ENCODE data around the gene L3MBTL4. TPM values are rescaled to one million over a fixed set of nuclear protein-coding genes. Genes with fewer than 3 reads are reported as not detected.

Gene L3MBTL4
- total RNA-seq (10 to 100 TPM; 11.4 to 21.0 (median 13.4) TPM), polyA plus RNA-seq (1 to 10 TPM; 1.1 to 3.3 (median 2.1) TPM)
- long read RNA-seq, donor 1, full-length matches to known transcripts: 1 of 1 reads
- long read RNA-seq, donor 1, partial matches to known transcripts: 0 of 1 reads
- long read RNA-seq, donor 1, other reads (novel, unspliced or antisense): 0 of 1 reads
- long read RNA-seq, donor 2: 0 reads

DNA sequence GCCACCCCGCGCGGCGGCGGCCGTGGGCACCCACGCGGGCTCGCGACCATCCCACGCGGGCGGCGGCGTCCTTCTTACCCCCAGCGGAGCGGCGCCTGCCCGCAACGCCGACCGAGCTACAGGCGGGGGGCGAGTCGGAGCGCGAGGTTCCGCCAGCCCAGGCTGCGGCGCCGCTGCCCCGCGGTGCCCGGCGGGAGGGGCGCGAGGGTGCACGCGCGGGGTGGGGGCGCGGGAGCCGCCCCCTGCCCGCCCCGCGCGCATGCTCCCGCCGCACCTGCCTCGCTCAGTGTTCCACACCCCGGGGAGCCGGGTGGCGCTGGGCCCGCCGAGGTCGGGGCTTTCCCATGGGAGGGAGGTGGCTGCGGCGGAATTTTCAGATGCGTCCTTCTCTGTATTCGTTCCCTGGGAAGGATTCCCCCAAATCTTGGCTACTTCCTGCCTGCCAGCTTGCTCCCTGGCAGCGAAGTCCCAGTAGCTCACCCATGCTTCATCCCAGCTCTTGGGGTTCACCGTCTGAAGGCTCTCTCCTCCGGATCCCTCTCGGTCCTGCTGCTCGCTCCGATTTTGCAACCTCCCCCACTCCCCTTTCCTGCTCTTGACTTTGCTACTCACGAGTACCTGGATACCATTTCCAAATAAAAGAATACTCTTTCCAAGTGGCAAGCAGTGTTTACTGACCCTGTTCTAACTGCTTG lies at the start of gene L3MBTL4:
Gene L3MBTL4, minus strand, starts transcription at position 189 of the 695 bp plus-strand sequence. CDS start 103,286 bp downstream, outside the sequence.
- DNase-seq: peak; percentile 89
- Histone ChIP-seq H3K9me3 (no peaks in the 10 kb centered on the region), H3K4me1 (peaks cover 0 to 50% (median 26%) of the 10 kb centered on the region in 6 donors), H3K27ac (peak within 1 kb of the TSS; percentile 73 to 95 (median 90)), H3K36me3 (no peaks in the 10 kb centered on the region), H3K27me3 (replicated peaks in 1 of 7) (peaks cover 0 to 19% (median 0%) of the 10 kb centered on the region in 7 donors), H3K4me3 (peak within 1 kb of the TSS; percentile 41 to 89 (median 67))
- 0 to 2% (median 1%) methylated on average over 29 to 67 of the region's 67 CpGs for WGBS, 5 donors
- intact Hi-C loops (cut with DNase I; ENCODE audit: low total_unique reads): no loop called here
- TF ChIP-seq, protein P1, sequence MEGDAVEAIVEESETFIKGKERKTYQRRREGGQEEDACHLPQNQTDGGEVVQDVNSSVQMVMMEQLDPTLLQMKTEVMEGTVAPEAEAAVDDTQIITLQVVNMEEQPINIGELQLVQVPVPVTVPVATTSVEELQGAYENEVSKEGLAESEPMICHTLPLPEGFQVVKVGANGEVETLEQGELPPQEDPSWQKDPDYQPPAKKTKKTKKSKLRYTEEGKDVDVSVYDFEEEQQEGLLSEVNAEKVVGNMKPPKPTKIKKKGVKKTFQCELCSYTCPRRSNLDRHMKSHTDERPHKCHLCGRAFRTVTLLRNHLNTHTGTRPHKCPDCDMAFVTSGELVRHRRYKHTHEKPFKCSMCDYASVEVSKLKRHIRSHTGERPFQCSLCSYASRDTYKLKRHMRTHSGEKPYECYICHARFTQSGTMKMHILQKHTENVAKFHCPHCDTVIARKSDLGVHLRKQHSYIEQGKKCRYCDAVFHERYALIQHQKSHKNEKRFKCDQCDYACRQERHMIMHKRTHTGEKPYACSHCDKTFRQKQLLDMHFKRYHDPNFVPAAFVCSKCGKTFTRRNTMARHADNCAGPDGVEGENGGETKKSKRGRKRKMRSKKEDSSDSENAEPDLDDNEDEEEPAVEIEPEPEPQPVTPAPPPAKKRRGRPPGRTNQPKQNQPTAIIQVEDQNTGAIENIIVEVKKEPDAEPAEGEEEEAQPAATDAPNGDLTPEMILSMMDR (IDR thresholded peaks at IDR 0.05 in 8 of 11, conservative IDR thresholded peaks at IDR 0.05 in 3 of 11): no peak
- TF ChIP-seq POLR2AphosphoS5 (IDR thresholded peaks at IDR 0.05): peak in 2 of 3 donors; percentile 11 to 70

DNA sequence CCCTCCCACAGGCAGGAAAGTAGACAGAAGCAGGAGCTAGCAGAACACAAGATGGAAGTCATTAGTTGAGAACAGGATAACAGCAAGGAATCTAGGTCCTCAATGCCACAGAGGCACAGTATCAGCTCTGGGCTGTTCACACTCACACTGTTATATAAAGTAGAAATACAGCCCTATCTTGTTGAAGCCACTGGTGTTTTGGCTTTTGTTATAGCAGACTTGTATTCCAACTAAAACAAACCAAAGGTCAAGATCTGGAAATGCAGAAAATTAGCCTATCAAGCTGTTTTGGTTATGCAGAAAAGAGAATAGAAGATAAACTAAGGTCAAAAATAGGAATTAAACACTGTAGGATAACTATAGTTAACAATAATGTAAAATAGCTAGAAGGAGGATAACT lies 37.5 kb upstream of the L3MBTL4 start:
- H3K27ac ChIP-seq: no peak overlapping the region
- DNase-seq: no peak
- no peak for TF ChIP-seq POLR2AphosphoS5 (IDR thresholded peaks at IDR 0.05)
- TF ChIP-seq POLR2A (IDR thresholded peaks at IDR 0.05): no peak
- TF ChIP-seq, protein P1 (IDR thresholded peaks at IDR 0.05 in 8 of 11, conservative IDR thresholded peaks at IDR 0.05 in 3 of 11): no peak
- H3K4me1 ChIP-seq: no peaks in the 10 kb centered on the region
- H3K9me3 ChIP-seq: no peaks in the 10 kb centered on the region
- no peaks in the 10 kb centered on the region for H3K27me3 ChIP-seq (replicated peaks in 1 of 7)
- H3K36me3 ChIP-seq: no peaks in the 10 kb centered on the region
- H3K4me3 ChIP-seq: no peak overlapping the region
- intact Hi-C loops (cut with DNase I; ENCODE audit: low total_unique reads): no loop called here

DNA sequence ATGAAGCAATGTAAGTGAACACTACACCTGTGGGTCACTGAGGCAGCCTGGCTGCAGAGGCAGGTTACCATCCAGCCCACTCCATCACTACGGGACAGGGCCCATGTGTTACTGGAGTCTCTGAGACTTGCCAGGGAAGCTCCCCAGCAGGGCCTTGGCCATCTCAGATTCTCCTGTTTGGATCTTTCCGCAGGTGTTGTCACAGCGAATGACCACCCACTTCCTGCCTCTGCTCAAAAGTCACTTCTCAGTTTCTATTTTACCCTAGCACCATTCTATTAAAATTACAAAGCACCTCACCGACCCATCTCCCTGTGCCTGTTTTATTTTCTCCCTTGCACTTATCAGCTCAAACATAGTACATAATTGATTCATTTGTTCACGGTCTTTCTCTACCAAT lies 34.5 kb upstream of the L3MBTL4 start:
- intact Hi-C loops (cut with DNase I; ENCODE audit: low total_unique reads): no loop called here
- DNase-seq: no peak
- 69 to 84% (median 78%) methylated on average over 5 of the region's 5 CpGs for WGBS, 5 donors
- Histone ChIP-seq H3K27ac (no peak overlapping the region), H3K9me3 (no peaks in the 10 kb centered on the region), H3K4me3 (no peak overlapping the region), H3K4me1 (no peaks in the 10 kb centered on the region), H3K36me3 (no peaks in the 10 kb centered on the region), H3K27me3 (replicated peaks in 1 of 7) (no peaks in the 10 kb centered on the region)
- TF ChIP-seq POLR2A (IDR thresholded peaks at IDR 0.05): no peak

DNA sequence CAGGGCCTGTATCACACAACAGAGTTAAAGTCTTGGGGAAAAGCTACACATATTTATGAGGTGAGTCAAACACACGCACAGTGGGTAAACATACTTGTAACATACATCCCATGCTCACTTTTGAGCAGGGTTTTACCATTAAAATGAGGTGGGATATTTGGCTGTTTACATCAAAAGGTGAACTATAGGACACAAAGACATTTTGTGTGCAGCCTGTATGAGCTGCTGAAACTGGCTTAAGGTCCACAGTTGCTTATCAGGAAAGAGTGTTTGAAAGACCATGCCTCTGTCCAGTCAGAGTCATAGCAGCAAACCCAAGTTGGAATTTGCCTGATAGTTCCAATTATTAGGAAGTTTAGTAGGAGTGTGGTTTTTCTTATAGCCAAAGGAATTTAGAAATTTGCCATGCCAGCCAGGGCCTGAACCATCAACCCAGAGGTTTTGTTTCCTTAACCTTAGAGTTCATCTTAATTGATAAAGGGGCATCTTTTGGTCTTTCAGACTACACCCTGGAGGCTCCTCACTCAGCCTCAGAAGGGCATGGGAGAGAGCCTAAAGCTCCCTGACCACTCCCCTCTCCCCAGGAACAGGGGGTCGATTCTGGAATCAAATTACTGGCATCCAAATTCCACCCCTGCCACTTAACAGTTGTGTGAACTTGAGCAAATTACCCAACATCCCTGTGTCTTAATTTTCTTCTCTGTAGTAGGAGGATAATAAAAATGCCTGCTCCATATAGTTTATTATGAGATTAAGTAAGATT lies 29.9 kb upstream of the L3MBTL4 start:
- no peaks in the 10 kb centered on the region for H3K9me3 ChIP-seq
- TF ChIP-seq, protein P1 (IDR thresholded peaks at IDR 0.05 in 8 of 11, conservative IDR thresholded peaks at IDR 0.05 in 3 of 11): no peak
- TF ChIP-seq POLR2A (IDR thresholded peaks at IDR 0.05) (no peak), POLR2AphosphoS5 (IDR thresholded peaks at IDR 0.05) (no peak)
- WGBS, 5 donors: 55 to 68% (median 61%) methylated on average over 2 of the region's 2 CpGs
- no peaks in the 10 kb centered on the region for H3K4me1 ChIP-seq
- H3K27me3 ChIP-seq (replicated peaks in 1 of 7): no peaks in the 10 kb centered on the region
- intact Hi-C loops (cut with DNase I; ENCODE audit: low total_unique reads): no loop called here
- no peaks in the 10 kb centered on the region for H3K36me3 ChIP-seq
- DNase-seq: no peak
- no peak overlapping the region for H3K27ac ChIP-seq
- H3K4me3 ChIP-seq: no peak overlapping the region

All from spleen (tissue), 13 donors.